ENCODE results near the gene FAM118B. TPM values are rescaled to one million over a fixed set of nuclear protein-coding genes. Genes with fewer than 3 reads are reported as not detected.

The FAM118B gene
- total RNA-seq, 1 experiment from 2014 or later = 40.0 TPM

DNA sequence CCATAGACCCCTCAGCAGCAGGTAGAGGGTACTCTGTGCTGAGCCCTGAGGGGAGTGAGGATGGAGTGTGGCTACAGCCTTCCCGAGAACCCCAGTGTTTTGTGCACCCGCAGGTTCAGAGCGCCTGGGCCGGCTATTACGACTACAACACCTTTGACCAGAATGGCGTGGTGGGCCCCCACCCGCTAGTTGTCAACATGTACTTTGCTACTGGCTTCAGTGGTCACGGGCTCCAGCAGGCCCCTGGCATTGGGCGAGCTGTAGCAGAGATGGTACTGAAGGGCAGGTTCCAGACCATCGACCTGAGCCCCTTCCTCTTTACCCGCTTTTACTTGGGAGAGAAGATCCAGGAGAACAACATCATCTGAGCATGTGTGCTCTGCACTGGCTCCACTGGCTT lies 65.7 kb downstream of the FAM118B start:
- Histone ChIP-seq H3K27ac (ENCODE audit: insufficient read length, low read depth, low read length) (no peak overlapping the region), H2AFZ (ENCODE audit: low read length) (no peak overlapping the region), H3K18ac (ENCODE audit: insufficient read length, low read depth, low read length) (no peak overlapping the region), H3K9ac (ENCODE audit: extremely low read depth, insufficient read length, low read length) (no peak overlapping the region), H3K4me1 (ENCODE audit: insufficient read depth, low read length) (no peaks in the 10 kb centered on the region), H3K79me1 (ENCODE audit: insufficient read depth, low read depth, low read length, poor library complexity, severe bottlenecking) (no peaks in the 10 kb centered on the region), H4K91ac (ENCODE audit: insufficient read length, low read depth, low read length) (no peak overlapping the region), H3K4ac (ENCODE audit: low read depth, low read length) (no peak overlapping the region), H4K8ac (replicated peaks; ENCODE audit: insufficient read length, low read depth, low read length) (no peak overlapping the region), H3K4me2 (ENCODE audit: insufficient read depth, insufficient read length, low read length) (no peak overlapping the region), H3T11ph (ENCODE audit: low read length) (no peak overlapping the region), H2BK15ac (ENCODE audit: low read depth, low read length) (no peak overlapping the region), H3K9me3 (ENCODE audit: control insufficient read depth, low read depth, low read length) (no peaks in the 10 kb centered on the region), H3K27me3 (ENCODE audit: insufficient read depth, low read length) (peaks cover 2% of the 10 kb centered on the region; the same call in 1 of the 2 replicates), H3K23me2 (ENCODE audit: insufficient read length, low read depth, low read length, poor library complexity, severe bottlenecking) (peaks cover 2% of the 10 kb centered on the region), H2BK120ac (ENCODE audit: low read depth, low read length, poor library complexity, severe bottlenecking) (no peak overlapping the region), H2BK20ac (ENCODE audit: low read depth, low read length, poor library complexity, severe bottlenecking) (no peak overlapping the region), H3K23ac (ENCODE audit: insufficient read length, low read depth, low read length) (no peak overlapping the region), H2BK12ac (ENCODE audit: insufficient read length, low read depth, low read length) (no peak overlapping the region), H2BK5ac (ENCODE audit: insufficient read length, low read length) (no peak overlapping the region), H3K79me2 (ENCODE audit: insufficient read depth, low read length) (no peaks in the 10 kb centered on the region), H4K5ac (ENCODE audit: insufficient read length, low read depth, low read length) (no peak overlapping the region), H2AK5ac (ENCODE audit: insufficient read length, low read length) (no peak overlapping the region), H3K56ac (ENCODE audit: insufficient read length, low read depth, low read length) (no peak overlapping the region), H3K14ac (ENCODE audit: insufficient read depth, low read length) (no peak overlapping the region), H4K20me1 (ENCODE audit: control insufficient read depth, insufficient read depth, insufficient read length) (no peaks in the 10 kb centered on the region)
- Mint-ChIP-seq H3K27me3 (ENCODE audit: low read depth) (peaks cover 11% of the 10 kb centered on the region), H3K4me1 (peaks cover 7 to 8% of the 10 kb centered on the region in 2 experiments; a peak in 3 of 4 replicates), H3K4me3 (no peak overlapping the region), H3K27ac (0 out of 7 replicates have a peak overlapping the region, but pooled peaks of 1 of the 3 experiments have one; percentile 61), H3K9me3 (no peaks in the 10 kb centered on the region), H3K36me3 (ENCODE audit: insufficient read depth in 1 of 3, low read depth in 3 of 3) (peaks cover 28 to 65% (median 51%) of the 10 kb centered on the region in 3 experiments)
- no peak for TF ChIP-seq CTCF (conservative IDR thresholded peaks at IDR 0.05)
- no peak for DNase-seq
- no CpG with 5 or more reads among the region's 11 CpGs for WGBS (ENCODE audit: extremely low coverage, insufficient read length, low lambda C conversion rate)
